Fibroblast of pulmonary artery (primary cell): ENCODE data around the gene LDB2.
A peak's percentile ranks its signal among the peaks of the same experiment; 100 is the strongest.
"Not testable (repeated sequence)": the region's sequence is repeated elsewhere in the genome, so short reads cannot be mapped to it uniquely, and the experiment has no call there.

ENCODE experiments used
- DNase-seq: peaks from one replicate; pipeline ENCODE4 v3.0.0-alpha.2; 2010; ENCODE audit warnings: low read depth
- H3K4me3 ChIP-seq: replicated peaks from 2 replicates; pipeline ENCODE4 v1.5.1; 2011; ENCODE audit warnings: low read depth, mild to moderate bottlenecking, control low read depth, low read length, moderate library complexity
- CTCF ChIP-seq: IDR thresholded peaks from 2 replicates; pipeline ENCODE4 v1.5.1; 2011; ENCODE audit warnings: mild to moderate bottlenecking, control low read depth, low read length, inconsistent platforms; ENCODE audit errors: missing control alignments

LDB2 gene

GRCh38 chr4:16573206-16573605 is 325.2 kb downstream of the LDB2 start:
- no peak for TF ChIP-seq CTCF
- DNase-seq: peak; percentile 40
- H3K4me3 ChIP-seq: no peak overlapping the region

DNA sequence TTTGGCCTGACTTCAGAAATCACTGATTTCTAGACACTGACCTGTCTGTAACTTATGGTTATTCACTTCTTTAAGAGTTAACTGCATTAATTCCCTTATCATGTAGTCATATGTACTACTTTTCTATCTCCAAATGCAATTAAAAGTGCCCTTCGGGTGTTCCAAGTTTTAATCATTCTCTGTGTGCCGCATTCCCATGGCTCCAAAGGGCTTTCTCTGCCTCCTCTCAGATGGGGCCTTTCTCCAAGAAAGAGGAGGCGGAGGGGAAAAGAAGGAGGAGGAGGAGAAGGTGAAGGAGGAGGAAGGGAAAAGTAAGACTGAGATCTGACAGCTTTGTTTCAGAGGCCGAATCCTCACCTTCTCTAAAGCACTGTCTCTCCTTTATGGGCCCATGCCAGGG is 325.8 kb downstream of the LDB2 start:
- no peak overlapping the region for H3K4me3 ChIP-seq
- TF ChIP-seq CTCF: no peak
- DNase-seq: no peak

DNA sequence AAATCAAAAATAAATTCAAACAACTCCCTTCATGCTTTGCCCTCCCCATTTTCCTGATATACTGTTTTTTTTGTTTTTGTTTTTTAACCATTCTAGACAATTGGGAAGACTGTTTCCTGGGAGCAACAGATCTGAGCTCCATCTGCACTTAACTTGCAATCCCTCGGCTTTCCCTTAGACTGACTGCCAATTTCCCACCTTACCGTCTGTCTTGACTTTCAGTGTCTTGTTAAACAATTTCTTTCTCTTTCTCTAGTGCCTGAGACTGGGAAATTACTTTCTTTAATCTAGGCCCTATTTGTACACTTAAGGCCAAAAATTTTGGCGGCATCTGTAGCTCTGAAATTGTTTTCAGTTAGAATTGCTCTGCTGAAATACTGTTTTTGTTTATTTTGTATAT is 326.3 kb downstream of the LDB2 start:
- H3K4me3 ChIP-seq: no peak overlapping the region
- DNase-seq: no peak
- TF ChIP-seq CTCF: no peak

GRCh38 chr4:16569790-16570189 is 328.7 kb downstream of the LDB2 start:
- no peak for TF ChIP-seq CTCF
- H3K4me3 ChIP-seq: no peak overlapping the region
- DNase-seq: no peak

GRCh38 chr4:16557316-16557715 is 341.1 kb downstream of the LDB2 start:
- DNase-seq, H3K4me3 ChIP-seq: not testable (repeated sequence)

DNA sequence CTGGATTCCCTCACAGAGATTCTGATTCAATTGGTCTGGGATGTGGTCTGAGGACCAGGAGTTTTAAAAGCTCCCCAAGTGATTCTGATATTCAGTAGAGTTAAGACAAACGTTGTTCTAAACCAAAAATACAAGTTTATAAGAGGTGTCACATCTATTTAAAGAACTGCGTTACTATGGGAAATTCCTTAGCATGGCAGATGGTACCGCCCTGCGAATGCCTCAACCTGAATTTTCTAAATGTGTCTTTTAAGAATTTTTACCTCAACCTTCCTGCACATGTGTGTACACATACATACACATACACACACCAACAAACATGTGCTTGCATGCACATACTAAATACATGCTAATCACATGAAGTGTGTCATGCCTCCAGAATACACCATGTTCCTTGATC is 343.3 kb downstream of the LDB2 start:
- H3K4me3 ChIP-seq: no peak overlapping the region
- DNase-seq: no peak
- TF ChIP-seq CTCF: no peak

DNA sequence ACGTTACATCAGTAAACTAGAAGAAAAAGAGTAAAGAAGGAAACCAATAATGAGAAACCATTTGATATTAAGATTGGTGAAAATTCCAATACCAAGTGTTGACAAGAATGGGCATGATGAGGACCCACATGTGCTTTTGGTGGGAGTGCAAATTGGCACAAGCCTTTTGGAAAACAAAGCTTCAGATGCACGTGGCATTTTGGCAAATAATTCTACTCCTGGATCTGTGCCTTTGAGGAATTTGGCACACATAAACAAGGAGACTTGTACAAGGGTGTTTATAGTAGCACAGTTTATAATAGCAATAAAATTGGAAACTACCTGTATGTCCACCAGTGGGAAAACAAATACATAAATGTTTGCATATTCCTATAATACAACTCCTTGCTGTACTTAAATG is 347.9 kb downstream of the LDB2 start:
- no peak for DNase-seq

More for the DNA sequence above, 347.9 kb downstream of the LDB2 start:
- no peak overlapping the region for H3K4me3 ChIP-seq
- no peak for TF ChIP-seq CTCF
